Adrenal gland (tissue), 5 donors: ENCODE measurements around the gene VIPR2.

Experiments used
- CTCF ChIP-seq, 6 experiments: fragments of 450-650 bp in 4 of 6; fragments of 200-600 bp in 2 of 6; sonication (generic) in 1 of 6; IDR thresholded peaks; 1 replicate in 5 of 6; 2 replicates in 1 of 6; pipeline versions ENCODE4 v1.5.1 to v1.8.0; 2016 to 2021; ENCODE audit warnings: antibody characterized with exemption in 6 of 6, mild to moderate bottlenecking in 2 of 6, moderate library complexity in 1 of 6
- POLR2A ChIP-seq, 2 donors: fragments of 450-650 bp; IDR thresholded peaks; one replicate each; pipeline ENCODE4 v1.6.1; 2017; ENCODE audit warnings: antibody characterized with exemption in 2 of 2, mild to moderate bottlenecking in 2 of 2, moderate library complexity in 1 of 2
- donor health status: DM: no; HTN: no; CAD: no.

DNA sequence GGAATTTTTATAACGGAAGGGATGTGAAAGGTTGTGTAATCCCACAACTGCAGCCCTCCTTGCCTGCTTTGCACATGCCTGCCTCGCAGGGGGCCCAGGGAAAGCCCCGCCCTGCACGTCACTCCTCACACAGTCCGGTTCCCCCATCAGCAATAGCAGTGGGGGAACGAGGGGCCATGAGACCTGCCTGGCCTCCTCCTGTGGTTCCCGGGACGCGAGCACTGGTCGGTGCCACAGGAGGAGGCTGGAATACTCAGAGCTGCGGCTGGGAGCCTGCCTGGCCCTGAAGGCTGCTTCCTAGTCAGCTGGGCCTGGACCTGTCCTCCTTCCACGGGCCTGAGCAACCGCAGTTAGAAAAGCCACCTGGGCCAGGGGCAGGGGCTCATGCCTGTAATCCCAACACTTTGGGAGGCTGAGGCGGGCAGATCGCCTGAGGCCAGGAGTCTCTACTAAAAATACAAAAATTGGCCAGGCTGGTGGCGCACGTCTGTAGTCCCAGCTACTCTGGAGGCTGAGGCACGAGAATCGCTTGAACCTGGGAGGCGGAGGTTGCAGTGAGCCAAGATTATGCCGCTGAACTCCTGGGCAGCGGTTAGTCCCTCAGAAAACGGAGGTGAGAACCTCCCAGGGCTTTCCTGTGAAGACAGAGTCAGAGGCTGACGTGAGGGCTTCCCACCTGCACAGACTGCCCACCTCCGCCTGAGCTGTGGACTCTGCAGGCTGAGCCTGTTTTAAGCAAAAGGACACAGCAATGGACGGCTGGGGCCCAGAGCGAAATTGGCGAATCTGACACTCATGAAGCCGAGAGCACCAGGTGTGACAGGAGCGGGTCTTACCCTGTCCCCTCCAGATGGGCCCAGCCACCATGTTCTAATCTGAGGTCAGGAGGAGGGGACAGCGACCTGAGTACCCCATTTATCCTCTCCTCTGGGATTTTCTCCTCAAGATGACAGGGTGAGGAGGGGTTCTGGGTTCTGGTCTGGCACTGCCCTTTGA is 52.9 kb downstream of the VIPR2 start:
- TF ChIP-seq POLR2A (IDR thresholded peaks at IDR 0.05) (no peak), CTCF (IDR thresholded peaks at IDR 0.05) (no peak)
